Adipocyte (in vitro differentiated cells): ENCODE measurements around the gene CDC123.
"Not testable (repeated sequence)": the region's sequence is repeated elsewhere in the genome, so short reads cannot be mapped to it uniquely, and the experiment has no call there.

Experiments
- DNase-seq: peaks from one replicate; pipeline ENCODE4 v3.0.0-alpha.2; 2015; ENCODE audit warnings: low read depth
- H3K27me3 ChIP-seq: replicated peaks from 2 replicates; pipeline ENCODE4 v1.7.0; 2013; ENCODE audit warnings: mild to moderate bottlenecking, low read length, moderate library complexity; ENCODE audit not compliant: control insufficient read depth, insufficient read depth
- H3K36me3 ChIP-seq: 2 replicates; pipeline ENCODE4 v1.7.0; 2013; ENCODE audit warnings: low read length, mild to moderate bottlenecking, moderate library complexity; ENCODE audit not compliant: control insufficient read depth, insufficient read depth, severe bottlenecking
- H3K4me1 ChIP-seq: 2 replicates; pipeline ENCODE4 v1.7.0; 2013; ENCODE audit warnings: mild to moderate bottlenecking, low read length, moderate library complexity; ENCODE audit not compliant: control insufficient read depth, insufficient read depth
- H3K4me3 ChIP-seq: 2 replicates; pipeline ENCODE4 v1.7.0; 2013; ENCODE audit warnings: mild to moderate bottlenecking, low read length, moderate library complexity
- H3K9ac ChIP-seq: 2 replicates; pipeline ENCODE4 v1.7.0; 2013; ENCODE audit warnings: mild to moderate bottlenecking, low read length, moderate library complexity
- H3K9me3 ChIP-seq: 2 replicates; pipeline ENCODE4 v1.7.0; 2013; ENCODE audit warnings: mild to moderate bottlenecking, low read length, moderate library complexity; ENCODE audit not compliant: control insufficient read depth

Gene CDC123

DNA sequence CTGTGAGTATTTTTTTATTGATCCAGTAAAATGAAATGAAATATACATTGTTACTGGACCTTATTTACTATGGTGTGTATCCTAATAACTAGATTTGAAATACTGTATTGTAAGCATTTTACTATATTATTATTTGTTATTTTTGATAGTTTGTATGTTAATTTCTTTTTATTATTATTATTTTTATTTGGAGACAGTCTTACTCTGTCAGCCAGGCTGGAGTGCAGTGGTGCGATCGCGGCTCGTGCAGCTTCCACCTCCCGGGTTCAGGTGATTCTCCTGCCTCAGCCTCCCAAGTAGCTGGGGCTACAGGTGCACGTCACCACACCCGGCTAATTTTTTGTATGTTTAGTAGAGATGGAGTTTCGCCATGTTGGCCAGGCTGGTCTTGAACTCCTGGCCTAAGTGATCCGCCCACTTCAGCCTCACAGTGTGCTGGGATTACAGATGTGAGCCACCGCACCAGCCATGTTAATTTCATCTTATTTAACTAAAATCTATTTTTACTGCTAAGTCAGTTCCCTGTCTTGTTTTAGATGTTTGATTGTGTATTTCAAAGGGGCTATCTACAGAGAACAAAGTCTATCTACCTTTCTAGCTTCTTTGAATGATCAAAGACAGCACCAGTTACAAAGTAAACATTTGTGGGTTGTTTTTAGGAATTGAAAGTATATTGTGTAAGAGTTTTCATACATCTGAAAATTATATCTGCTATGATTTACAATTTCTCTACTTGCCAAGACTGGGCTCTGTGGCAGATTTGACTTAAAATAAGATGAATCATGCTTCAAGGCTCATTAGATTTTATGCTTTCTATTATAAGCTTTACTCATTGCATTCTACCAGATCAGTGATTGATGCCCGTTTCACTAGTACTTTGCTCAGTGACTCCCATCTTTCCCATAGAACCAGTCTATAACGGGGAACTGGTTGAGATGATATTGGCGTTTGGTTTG is 41.6 kb downstream of the CDC123 start:
- DNase-seq = peak; percentile 71
- no peaks in the 10 kb centered on the region for H3K27me3 ChIP-seq

GRCh38 chr10:12238821-12239220 is 42.8 kb downstream of the CDC123 start:
- H3K9me3 ChIP-seq = no peaks in the 10 kb centered on the region
- H3K9ac ChIP-seq = no peak overlapping the region
- peaks cover 4% of the 10 kb centered on the region for H3K4me1 ChIP-seq
- H3K27me3 ChIP-seq = no peaks in the 10 kb centered on the region
- peaks cover 60% of the 10 kb centered on the region for H3K36me3 ChIP-seq
- DNase-seq = peak; percentile 30
- H3K4me3 ChIP-seq = no peak overlapping the region

More for the DNA sequence above, 41.6 kb downstream of the CDC123 start:
- H3K9me3 ChIP-seq = no peaks in the 10 kb centered on the region
- H3K4me3 ChIP-seq = no peak overlapping the region
- H3K4me1 ChIP-seq = peaks cover 4% of the 10 kb centered on the region
- H3K36me3 ChIP-seq = peaks cover 69% of the 10 kb centered on the region
- H3K9ac ChIP-seq = no peak overlapping the region

DNA sequence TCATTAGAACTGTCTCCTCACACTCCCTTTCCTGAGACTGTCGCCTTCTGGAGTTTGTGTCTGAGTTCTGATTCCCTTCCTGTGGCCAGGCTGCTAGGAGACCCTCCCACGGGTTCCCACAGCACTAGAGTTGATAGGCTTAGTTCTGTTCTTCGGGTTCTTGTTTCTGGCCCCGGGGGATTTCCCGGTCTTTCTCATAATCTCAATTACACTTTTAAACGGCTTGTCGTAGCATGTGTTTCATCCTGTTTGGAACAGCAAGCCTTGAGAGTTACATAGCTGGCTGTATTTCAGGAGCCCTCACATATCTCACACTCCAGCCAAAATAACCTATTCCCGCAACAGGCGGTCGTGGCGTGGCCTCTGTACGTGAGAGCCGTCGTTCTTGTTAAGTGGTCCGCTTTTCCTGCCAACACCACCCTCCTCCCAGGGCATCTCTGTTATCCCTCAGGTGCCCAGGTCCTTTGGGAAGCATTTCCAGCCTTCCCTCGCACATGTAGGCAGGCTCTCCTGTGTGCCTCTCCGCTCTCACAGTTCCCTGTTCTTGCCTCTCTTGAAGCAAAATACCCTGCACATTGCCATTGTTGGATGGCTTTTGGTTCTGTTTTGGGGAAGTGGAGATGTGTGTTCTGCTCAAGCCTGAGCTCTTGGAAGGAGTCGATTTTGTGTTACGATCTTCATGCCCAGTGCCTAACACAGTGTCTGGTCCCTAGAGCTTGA is 46.0 kb downstream of the CDC123 start:
- DNase-seq = no peak
- H3K9ac ChIP-seq = no peak overlapping the region
- no peaks in the 10 kb centered on the region for H3K9me3 ChIP-seq
- no peaks in the 10 kb centered on the region for H3K27me3 ChIP-seq
- peaks cover 62% of the 10 kb centered on the region for H3K36me3 ChIP-seq
- H3K4me3 ChIP-seq = no peak overlapping the region
- no peaks in the 10 kb centered on the region for H3K4me1 ChIP-seq

DNA sequence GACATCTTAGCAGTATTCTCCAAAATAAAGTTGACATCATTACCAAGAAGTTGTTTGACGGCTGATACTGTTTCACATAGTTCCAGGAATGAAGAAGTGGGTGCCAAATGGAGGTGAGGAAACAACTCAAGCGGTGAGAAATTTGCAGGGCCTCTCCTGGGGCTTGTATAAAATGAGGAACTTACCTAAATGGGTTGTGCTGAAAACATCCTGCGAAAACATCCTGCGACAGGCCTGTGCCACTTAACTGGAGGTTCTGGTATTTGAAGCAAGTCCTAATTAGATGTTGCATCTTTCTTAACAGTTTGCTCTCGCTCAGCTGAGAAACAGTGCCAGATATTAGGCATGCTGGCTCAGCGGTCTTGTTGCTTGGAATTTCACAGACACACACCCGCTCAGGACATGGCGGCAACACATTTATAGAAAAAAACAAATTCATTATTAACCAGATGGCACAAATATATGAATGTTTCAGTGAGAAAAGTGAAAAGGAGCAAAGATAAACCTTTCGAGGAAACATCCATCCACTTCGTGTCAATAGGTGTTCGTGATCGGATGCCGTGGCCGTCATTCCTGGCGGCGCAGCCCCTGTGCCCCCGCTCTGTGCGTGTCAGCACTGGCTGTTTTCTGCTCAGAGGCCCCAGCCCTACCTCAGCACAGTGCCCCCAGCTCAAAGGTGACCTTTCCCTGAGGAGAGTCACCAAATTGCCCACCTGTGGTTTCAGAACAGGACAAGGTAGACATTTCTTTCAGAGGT is 48.1 kb downstream of the CDC123 start:
- H3K36me3 ChIP-seq = peaks cover 53% of the 10 kb centered on the region

DNA sequence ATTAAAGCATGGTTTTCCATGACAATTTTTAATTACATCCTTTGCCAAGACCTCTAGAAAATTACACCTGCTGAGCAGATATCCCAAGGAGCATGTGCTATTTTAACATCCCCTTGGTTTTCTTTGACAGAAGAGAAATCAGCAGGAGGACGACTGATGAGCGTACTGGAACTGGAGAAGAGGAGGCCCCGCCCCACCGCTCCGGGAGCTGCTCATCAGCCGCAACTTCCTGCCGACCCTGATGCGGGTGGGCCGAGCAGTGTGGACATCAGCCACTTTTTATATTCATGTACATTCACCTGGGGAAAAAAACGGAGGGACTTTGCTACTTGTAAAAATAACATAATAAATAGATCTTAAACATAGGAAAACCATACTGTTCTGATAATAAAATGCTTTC is 54.2 kb downstream of the CDC123 start:
- no peak overlapping the region for H3K9ac ChIP-seq
- no peaks in the 10 kb centered on the region for H3K4me1 ChIP-seq
- H3K27me3 ChIP-seq = no peaks in the 10 kb centered on the region
- H3K9me3 ChIP-seq = no peaks in the 10 kb centered on the region
- no peak overlapping the region for H3K4me3 ChIP-seq
- no peak for DNase-seq
- peaks cover 46% of the 10 kb centered on the region for H3K36me3 ChIP-seq

More for the DNA sequence above, 48.1 kb downstream of the CDC123 start:
- no peaks in the 10 kb centered on the region for H3K4me1 ChIP-seq
- no peaks in the 10 kb centered on the region for H3K9me3 ChIP-seq
- no peak for DNase-seq
- H3K27me3 ChIP-seq = no peaks in the 10 kb centered on the region
- H3K4me3 ChIP-seq = no peak overlapping the region
- no peak overlapping the region for H3K9ac ChIP-seq

- not testable (repeated sequence) for H3K9me3 ChIP-seq, DNase-seq, H3K4me1 ChIP-seq, H3K9ac ChIP-seq, H3K4me3 ChIP-seq, H3K27me3 ChIP-seq
- H3K36me3 ChIP-seq = peaks cover 43% of the 10 kb centered on the region
Observed at GRCh38 chr10:12250702-12251101, 54.7 kb downstream of the CDC123 start.

- Histone ChIP-seq H3K9me3 (no peaks in the 10 kb centered on the region), H3K36me3 (peaks cover 34% of the 10 kb centered on the region), H3K9ac (no peak overlapping the region), H3K27me3 (no peaks in the 10 kb centered on the region), H3K4me1 (no peaks in the 10 kb centered on the region), H3K4me3 (no peak overlapping the region)
- DNase-seq = no peak
Observed at GRCh38 chr10:12251581-12251980, 55.6 kb downstream of the CDC123 start.

DNA sequence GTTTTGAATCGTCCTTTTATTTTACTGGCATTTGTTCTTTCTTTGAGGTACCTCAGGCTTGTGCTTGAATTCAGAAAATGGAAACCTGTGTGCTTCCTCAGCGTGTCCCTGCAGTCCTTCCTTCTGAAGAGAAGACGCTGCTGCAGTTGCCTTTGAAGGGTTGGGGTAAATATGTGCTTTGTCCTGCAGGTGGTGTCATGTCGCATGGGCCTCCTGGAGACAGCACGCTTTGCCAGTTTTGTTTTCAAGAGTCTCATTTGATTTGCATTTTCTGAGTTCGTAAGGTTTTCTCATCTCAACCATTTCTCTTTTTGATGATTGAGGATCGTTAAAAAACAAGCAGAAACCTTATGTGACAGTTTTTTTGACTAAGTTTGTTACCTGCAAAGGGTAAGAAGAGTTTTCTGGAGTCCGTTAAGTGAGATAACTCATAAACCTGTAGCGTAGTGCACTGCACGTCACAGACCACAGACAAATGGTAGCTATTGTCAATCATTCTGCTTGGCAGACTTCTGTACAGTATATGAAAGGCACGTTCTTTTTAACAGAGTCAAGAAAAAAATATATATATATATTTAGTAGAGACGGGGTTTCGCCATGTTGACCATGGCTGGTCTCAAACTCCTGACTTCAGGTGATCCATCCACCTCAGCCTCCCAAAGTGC is 57.0 kb downstream of the CDC123 start:
- no peaks in the 10 kb centered on the region for H3K4me1 ChIP-seq
- H3K9ac ChIP-seq = no peak overlapping the region
- no peaks in the 10 kb centered on the region for H3K27me3 ChIP-seq
- H3K36me3 ChIP-seq = peaks cover 21% of the 10 kb centered on the region
- H3K9me3 ChIP-seq = no peaks in the 10 kb centered on the region
- no peak for DNase-seq
- H3K4me3 ChIP-seq = no peak overlapping the region

DNA sequence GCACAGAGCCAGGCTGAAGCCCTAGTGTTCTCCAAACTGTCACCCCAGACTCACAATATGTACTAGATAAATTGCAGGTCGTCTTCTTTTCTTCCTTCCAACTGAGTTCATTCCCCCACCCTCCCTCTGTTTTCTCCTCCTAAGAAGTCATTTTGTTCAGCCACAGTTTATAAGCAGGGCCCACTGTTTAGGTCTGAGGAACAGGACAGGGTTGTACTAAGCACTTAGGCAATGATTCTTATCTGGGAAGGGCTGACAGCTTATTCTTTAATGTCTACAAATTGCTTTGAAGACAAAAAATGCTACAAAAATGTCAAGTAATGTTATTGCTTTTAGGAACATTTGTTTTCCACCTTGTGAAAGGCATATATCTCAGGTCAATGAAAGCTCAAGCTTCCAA is 59.1 kb downstream of the CDC123 start:
- no peak overlapping the region for H3K4me3 ChIP-seq
- peaks cover 2% of the 10 kb centered on the region for H3K9me3 ChIP-seq
- H3K27me3 ChIP-seq = no peaks in the 10 kb centered on the region
- no peak overlapping the region for H3K9ac ChIP-seq
- no peak for DNase-seq
- peaks cover 9% of the 10 kb centered on the region for H3K36me3 ChIP-seq
- H3K4me1 ChIP-seq = no peaks in the 10 kb centered on the region

GRCh38 chr10:12259988-12260387 is 64.0 kb downstream of the CDC123 start:
- no peak for DNase-seq
- H3K4me3 ChIP-seq = no peak overlapping the region
- peaks cover 3% of the 10 kb centered on the region for H3K9me3 ChIP-seq
- H3K27me3 ChIP-seq = no peaks in the 10 kb centered on the region
- H3K9ac ChIP-seq = no peak overlapping the region
- no peaks in the 10 kb centered on the region for H3K36me3 ChIP-seq
- peaks cover 3% of the 10 kb centered on the region for H3K4me1 ChIP-seq
